ENCODE results near the gene HRH1.
"Not testable (repeated sequence)": the region's sequence is repeated elsewhere in the genome, so short reads cannot be mapped to it uniquely, and the experiment has no call there.

Gene HRH1

DNA sequence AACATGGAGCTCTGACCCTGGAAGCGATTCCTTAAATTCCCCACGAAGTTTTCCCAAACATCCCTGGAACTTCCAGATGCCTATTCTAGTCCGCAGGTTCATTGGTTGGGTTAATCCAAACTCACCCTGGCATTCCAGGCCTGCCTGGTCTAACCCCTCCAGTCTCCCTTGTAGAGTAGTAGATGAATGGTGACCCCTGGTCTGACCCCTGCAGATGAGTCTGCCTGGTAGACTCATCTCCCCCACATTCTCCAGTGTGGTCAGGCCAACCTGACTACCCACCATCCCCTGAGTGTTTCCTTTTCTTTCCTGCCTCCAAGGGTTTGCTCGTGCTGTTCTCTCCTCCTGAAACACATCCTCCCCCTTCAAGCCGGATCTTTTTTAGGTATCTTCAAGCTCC is 10.8 kb upstream of the HRH1 start:
- DNase-seq (ENCODE audit: low read depth in 2 of 2), result no peak

DNA sequence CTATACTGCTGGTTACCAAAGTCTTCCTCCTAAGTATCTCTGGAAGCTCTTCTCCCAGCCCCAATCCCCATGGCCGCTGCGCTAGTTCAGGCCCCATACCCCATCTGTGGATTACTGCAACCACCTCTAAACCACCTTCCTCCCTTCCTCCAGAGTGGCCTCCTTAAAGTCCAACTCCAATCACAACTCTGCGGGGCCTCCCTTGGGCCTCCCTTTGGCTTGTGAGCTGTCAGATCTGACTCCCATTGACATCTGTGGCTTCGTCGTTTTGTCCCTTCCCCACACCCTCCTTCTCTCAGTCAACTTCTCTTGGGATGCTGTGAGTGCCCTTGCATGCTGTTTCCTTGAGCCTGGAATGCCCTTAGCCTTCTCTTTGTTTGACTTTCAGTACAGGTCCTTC is 9.3 kb upstream of the HRH1 start:
- no peak for DNase-seq (ENCODE audit: low read depth in 2 of 2)

DNA sequence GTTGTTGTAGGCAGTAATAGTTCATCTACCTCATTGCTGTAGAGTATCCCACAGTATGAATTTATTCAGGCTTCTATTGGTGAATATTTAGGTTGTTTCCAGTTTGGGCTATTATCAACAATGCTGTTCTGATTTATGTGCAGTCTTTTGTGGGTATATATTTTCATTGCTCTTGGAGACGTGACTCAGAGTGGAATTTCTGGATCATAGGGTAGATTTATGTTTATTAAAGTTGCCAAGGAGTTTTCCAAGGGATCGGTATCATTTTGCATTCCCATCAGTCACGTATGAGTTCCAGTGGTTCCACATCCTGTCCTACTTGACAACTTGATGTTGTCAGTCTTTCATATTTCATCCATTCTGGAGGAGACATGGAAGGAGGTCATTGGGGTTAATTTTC is 8.4 kb upstream of the HRH1 start:
- no peak for DNase-seq (ENCODE audit: low read depth in 2 of 2)

DNA sequence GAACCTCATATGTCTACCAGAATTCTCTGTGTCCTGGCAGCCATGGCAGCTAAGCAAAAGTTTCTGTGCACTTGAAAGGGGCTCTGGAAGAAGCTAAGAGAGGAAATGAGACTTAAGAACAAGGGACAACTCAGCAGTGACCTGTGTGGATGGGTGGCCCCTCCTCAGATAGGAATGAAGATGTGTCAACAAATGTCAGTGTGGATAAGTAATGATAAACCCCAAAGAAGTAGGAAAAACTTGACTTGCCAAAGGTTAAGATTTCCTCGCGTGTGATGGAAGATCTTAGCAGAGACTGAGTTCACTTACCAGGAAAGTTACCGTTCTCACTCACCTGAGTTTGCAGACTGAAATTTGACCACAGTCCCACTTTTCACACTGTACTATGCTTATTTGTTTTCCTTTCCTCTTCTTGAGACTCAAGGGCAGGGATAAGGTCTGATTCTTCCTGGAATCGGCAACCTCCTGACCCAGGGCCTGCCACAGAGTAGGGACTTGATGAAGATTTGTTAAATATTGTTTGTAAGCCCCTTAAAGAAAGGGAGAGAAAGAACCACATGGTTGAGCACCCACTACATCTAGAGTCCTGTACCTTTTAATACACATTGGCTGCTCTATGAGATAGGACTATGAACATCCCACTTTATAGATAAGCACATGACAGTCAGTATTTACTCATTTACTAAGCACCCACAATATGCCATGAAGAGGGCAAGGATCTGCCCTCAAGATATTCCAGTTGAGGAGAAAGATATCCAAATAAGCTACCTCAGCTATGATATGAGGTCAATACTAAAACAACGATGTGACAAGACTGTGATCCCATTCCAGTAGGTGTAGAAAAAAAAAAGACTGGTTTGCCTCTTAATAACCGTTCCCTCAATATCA is 7.3 kb upstream of the HRH1 start:
- DNase-seq (ENCODE audit: low read depth in 2 of 2), result no peak

DNA sequence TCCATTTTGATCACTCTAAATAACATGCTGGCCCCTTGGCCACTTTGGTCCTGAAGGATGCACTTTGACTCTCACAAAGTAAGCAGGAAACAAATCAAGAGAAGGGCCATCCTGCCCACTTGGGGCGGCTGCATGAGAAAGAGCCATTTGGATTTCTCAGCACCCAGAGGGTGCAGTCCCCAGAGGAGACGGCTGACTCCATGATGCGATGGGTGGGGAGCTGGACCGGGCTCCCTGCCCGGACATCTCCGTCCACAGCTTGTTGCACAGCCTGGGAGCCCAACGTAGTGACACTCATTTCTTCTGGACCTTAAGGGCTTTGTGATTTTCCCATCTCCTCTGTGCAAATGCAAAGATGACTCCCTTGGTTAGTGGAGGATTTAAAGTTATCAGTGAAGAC is 4.0 kb upstream of the HRH1 start:
- DNase-seq (ENCODE audit: low read depth in 2 of 2), result no peak

DNA sequence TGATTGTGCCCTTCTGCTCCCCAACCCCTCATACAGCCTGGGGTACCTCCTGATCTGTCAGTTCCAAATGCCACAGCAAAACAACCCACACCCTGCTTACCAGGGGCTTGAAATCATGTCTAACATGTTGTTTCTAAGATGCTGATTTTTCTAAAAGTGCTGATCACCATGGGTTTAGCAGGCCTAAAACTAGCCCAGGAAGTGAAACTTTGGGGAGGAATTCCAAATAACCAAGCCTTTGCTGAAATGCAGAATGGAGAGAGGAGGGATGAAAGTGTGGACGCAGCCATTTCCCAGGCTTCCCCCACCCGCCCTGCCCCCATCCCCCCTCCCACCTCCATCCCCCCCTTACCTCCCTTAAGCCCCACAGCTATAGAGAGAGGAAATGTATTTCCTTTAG is 2.0 kb upstream of the HRH1 start:
- no peak for DNase-seq (ENCODE audit: low read depth in 2 of 2)

DNA sequence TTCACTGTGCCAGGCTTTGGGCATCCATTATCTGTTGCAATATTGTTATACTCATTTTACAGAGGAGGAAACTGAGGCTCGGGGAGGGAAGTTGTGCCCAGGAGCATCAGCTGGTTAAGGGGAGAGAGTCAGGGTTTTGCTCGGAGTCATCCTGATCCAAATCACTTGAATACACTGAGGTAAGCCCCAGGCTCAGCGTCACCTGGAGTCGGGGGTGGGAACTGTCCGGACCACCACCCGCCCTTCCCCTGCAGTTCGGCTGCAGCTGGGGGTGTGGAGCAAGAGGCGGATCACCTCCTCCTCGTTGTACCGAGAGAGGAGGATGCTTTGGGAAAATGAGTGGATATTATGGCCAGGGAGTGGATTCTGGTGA is 646 bp downstream of the HRH1 start:
- no peak for DNase-seq (ENCODE audit: low read depth in 2 of 2)

DNA sequence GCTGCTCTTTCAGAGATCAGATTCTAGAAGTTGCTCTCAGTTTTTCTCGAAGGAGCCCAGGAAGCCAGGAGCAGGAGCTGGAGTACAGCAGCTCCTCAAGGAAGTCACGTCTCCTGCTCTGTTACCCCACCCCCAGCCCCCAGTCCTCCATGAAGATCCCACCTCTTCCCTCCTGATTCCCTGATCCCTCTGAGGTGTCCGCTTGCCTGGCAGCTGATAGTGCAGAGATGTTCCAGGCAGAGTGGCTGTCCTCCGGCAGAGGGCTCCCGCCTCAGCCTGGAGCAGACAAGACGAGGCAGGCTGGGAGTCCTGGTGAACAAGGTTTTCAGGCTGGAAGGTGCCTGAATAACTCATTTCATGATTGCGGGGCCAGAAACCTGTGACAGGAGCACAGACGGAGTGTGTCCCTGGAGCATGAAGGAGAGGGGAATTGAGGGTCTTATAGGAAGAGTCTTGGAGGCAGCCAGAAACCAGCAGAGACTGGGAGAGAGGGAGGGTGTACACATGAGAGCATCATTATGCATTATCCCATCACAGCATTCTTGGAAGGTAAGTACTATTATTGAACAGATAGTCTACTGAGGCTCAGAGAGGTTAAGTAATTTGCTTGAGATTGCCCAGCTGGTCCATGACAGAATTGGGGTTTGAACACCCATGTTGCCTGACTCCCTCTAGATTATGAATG is 1.2 kb downstream of the HRH1 start:
- no peak for DNase-seq (ENCODE audit: low read depth in 2 of 2)

DNA sequence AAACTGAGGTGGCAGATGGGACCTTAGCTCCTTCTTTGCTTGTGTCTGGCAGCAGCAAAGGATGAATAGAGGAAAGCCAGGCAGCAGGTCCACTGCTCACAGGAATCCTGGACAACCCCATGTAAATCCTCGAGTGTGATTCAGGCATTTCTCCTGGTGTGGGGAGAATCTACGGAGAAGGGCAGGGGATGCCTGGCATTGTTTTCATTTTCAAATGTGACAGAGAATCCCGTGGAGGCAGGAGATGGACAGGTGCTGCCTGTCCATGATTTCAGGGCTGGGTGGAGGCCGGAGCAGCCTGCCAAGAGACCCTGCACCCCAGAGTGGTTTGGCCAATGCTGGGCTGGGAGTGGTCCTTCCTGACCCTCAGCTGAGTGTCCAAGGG is 1.7 kb downstream of the HRH1 start:
- no peak for DNase-seq (ENCODE audit: low read depth in 2 of 2)

DNA sequence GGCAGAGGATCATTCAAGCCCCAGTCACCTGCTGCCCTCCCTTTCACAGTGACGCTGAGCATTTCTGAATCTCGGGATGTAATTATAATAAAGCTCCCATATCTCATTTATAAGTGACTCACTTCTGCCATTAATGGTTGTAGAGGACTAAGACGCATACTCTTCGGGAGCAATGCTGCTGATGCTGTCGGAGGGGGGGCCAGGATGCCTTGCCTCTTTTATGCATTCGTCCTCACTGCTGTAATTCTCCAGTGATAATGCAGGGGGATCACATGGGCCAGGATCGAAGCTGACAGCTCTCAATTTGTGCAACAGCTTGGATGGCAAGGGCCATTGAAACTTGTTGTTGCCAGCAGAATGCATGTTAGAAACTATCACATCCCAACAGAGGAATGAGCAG is 3.1 kb downstream of the HRH1 start:
- DNase-seq (ENCODE audit: low read depth in 2 of 2), result no peak

DNA sequence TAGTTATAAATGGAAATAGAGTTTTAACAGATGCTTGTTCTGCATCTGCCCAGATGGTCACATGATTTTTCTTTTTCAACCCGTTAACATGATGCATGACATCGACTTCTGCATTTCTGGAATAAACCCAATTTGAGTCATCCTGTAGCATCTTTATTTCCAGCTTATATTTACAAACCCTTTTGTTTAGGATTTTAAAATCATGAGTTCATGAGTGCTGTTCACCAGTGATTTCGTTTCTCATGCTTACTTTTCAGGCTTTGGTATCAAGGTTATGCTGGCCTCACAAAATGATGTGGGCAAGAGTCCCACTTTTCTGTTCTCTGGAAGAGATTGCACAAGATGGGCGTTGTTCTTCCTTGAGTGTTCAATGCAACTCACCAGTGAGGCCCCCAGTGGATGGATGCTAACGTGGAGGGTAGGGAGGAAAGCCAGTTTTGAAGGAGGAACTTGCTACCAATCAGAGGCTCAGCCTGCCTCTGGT is 5.2 kb downstream of the HRH1 start:
- DNase-seq (ENCODE audit: low read depth in 2 of 2), result no peak

DNA sequence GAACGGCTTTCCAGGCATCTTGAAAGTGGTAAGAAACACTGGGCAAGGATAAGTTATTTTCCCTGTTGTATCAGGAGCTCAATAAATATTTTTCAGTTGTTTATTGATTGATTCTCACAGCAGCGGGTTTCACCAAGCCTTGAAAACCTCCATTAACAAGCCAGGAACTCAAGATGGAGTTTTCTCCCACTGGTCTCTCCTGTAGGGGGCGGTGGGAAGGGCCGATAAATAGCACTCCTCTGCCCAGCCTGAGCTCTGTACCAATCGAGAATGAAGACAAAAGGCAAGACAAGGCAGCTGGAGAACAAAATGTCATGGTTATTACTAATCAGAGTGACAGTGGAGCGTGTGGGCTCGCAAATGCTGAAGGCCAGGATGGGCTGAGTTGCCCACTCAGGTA is 7.4 kb downstream of the HRH1 start:
- no peak for DNase-seq (ENCODE audit: low read depth in 2 of 2)

DNA sequence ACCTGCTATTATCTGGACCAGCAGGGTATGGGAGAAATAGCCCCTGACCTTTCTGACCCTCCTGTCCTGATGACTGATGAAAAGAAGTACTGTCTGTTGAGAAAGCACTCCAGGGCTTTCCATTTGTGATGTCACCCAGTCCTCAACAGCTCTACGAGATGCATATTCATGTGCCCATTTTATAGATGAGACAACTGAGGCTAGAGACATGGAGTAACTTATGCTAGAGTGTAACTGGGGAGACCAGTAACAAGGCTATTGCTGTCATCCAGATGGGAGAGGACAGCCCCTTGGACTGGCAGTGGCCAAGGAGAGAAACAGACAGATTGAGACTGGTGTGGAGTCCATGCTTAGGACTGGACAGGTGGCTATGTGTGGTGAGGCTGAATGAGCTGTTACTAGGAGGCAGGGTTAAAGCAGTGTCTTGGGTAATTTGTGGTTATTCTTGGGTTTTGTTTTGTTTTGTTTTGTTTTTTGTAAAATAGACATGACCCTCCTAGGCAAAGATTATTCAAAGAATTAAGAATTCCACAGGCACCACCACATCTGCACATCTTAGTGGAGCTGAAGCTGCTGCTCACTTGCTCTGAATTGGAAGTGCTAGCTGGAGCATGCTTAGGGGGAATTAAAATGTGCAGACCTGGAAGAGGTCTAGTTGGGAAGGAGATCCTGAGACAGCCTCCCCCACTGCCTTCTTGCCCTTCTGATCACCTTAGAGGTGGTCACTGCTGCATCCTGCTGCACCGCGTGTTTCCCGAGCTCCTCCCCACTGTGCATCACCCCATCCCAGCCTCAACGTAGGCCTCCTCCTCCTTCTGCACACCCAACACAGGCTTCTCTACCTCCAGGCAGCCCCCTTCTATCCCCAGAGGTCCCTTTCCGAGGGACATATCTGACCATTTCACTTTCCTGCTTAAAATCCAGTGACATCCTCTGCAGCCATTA is 8.4 kb downstream of the HRH1 start:
- no peak for DNase-seq (ENCODE audit: low read depth in 2 of 2)

DNA sequence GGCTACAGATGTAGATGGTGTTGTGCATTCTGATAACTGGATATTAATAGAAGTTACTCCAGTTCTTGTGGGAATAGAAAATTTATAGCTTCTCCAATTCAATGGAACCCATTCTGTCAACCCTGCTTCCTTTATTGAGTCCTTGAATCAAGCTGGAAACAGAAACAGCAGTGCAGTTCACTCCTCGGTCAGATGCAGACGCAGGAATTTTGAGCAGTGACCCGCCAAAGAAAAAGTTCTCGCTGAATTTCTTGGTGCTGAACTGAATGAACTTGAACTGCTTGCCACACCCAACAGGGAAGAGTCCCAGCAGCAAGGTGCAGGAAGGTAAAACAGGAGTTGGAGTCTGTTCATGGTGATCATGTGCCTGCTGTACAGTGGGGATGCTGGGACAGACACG is 10.3 kb downstream of the HRH1 start:
- no peak for DNase-seq (ENCODE audit: low read depth in 2 of 2)

DNA sequence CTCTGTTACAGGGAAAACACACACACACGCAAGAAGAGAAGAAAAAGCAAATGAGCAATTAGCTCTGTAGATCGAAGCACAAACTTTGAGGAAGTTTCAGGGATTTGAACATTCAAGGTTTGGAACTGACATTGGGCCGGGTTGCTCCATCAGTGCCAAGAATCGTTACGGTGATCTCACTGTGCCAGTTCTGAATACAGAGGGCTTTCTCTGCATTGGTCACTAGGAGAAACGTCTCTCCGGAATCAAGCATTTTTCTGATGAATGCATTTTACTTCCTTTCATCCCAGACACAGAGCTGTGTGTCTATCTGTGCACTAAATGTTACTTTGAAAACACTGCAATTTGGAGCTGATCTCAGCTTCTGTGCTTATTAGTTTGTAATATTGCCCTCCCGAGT is 11.2 kb downstream of the HRH1 start:
- no peak for DNase-seq (ENCODE audit: low read depth in 2 of 2)

DNA sequence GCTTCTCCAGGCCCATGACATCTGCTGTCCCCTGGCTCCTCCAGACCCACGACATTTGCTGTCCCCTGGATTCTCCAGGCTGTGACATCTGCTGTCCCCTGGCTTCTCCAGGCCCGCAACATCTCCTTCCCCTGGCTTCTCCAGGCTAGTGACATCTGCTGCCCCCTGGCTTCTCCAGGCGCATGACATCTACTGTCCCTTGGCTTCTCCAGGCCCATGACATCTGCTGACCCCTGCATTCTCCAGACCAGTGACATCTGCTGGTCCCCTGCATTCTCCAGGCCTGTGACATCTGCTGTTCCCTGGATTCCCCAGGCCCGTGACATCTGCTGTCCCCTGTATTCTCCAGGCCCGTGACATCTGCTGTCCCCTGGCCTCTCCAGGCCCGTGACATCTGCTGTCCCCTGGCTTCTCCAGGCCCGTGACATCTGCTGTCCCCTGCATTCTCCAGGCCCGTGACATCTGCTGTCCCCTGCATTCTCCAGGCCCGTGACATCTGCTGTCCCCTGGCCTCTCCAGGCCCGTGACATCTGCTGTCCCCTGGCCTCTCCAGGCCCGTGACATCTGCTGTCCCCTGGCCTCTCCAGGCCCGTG is 12.6 kb downstream of the HRH1 start:
- DNase-seq (ENCODE audit: low read depth in 2 of 2), result not testable (repeated sequence)

DNA sequence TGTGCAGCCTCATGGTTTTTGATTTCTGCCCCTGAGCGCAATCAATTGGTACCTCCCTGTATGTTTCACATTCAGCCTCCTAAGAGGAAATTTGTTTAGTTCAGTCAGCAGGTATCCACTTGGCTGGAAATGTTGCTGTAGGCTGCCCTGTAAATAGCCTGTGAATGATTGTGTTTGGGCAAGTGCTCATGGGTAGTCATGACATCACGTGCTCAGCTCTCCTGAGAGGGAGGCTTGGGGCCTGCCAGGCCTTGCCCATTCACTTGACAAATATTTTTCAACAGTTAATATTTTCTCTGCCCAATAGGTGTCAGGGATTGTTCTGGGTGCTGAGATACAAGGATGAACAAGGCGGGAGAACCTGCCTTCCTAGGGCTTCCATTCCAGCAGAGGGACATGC is 13.3 kb downstream of the HRH1 start:
- DNase-seq (ENCODE audit: low read depth in 2 of 2), result no peak

DNA sequence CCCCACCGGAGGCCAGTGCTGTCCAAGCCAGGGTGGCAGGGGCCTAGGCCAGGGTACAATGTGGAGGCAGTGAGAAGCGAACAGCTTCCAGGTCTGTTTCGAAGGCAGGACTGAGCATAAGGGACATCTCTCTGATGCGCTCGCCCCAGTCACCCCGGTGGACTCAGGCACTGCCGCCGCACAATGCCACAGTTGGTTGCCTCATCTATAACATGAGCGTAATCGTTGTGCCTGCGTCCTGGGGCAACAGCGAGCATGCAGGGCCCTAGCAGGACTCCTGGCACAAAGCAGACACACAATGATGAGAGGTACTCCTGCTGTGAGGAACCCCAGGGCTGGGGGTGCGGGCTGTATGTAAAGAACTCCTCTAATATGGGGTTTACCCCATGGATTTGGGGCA is 14.1 kb downstream of the HRH1 start:
- DNase-seq (ENCODE audit: low read depth in 2 of 2), result no peak

DNA sequence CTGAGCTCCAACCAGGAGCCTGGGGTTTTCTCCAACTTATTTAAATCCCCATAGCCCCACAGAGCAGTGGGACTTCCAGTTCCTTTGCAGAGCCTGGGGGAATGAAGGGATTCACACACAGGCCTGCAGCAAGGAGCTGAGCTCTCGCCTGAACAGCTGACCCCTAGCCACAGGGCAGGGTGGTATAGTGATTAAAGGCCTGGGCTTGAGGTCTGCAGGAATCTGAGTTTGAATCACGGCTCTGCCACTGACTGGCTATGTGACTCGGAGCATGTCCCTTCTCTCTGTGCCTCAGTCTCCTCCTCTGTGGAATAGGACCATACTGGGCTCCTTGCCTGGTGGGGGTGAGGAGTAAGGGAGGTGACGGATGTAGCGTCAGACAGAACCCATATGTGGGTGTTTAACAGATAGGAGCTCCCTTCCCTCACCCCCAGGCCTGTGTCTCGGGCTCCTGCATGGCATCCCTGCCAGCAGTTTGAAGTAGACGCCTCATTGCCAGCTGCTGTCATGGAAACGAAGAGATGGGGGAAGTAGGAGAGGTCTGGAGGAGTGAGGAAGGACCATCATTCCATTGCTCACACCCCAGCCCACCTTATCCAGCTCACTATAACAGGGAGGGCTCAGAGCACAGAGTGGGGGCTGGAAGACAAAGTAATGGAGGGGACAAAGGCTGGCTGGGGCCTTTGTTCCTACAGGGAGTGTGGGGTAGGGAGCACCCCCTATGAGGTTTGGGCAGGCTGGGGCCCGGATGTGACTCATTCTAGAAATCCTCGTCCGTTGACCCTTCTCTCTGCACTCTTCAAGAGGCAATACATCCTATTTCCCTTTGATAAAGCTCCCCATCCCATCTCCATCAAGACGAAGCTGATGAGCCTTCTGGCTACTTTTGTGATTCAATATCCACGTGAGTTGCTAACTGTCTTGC is 14.8 kb downstream of the HRH1 start:
- DNase-seq (ENCODE audit: low read depth in 2 of 2), result no peak

DNA sequence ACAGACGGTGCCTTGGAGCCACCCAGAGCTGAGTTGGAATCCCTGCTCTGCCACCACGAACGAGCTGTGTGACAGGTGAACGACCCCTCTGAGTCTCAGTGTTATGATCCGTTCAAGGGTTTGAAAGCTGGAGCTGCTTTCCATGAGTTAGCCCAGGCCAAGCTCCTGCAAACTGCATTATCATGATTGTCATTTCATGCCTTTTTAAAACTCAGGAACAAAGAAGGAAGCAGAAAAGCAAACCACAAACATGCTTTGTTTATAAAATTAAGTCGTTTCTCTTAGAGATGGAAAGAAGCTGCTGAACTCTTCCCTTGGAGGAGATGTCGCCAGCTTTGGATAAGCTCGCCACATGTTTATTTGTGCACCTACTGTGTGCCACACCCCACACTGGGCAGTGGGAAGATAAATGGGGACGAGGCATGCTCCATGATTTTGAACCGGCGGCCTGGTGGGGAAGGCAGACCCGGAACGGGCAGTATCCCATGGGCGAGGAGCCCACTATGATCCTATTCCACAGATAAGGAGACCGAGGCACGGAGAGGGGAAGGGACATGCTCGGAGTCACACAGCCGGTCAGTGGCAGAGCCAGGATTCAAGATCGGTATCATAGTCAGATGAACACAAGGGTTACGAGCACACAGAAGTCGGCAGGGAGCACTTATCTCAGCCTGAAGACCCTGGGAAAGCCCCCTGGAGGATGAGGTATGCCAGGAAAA is 15.9 kb downstream of the HRH1 start:
- DNase-seq (ENCODE audit: low read depth in 2 of 2), result no peak
